ENCODE results near the gene KCNIP3.

DNA sequence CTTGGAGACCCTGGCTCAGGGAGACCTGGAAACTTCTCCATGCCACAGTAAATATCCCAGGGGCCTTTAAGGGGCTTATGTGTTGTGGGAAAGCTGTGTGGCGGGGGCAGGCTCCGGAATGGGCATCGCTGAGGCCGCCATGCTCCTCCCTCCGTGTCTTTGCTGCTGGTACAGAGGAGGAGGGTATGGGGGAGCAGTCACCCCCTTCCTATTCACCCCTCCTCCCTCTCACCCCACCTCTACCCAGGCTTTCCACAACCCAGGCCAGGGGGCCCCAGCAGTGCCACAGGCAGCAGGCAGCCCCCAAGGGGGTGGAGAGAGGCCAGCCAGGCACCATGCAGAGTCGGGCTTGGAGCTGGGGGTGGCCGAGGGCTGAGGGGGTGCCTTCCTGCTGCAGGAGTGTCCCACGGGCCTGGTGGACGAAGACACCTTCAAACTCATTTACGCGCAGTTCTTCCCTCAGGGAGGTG, 77.3 kb downstream of the KCNIP3 start:
- TF ChIP-seq EZH2 (IDR thresholded peaks at IDR 0.05) (no peak), POLR2AphosphoS5 (IDR thresholded peaks at IDR 0.05; ENCODE audit: borderline replicate concordance, low read depth, low read length) (no peak)
